Ovary (tissue), 3 donors: ENCODE data around the gene PIGH.

Experiments
- EP300 ChIP-seq: sonication (generic); formaldehyde crosslinking; IDR thresholded peaks from one replicate; pipeline ENCODE4 v1.6.1; 2017; ENCODE audit warnings: antibody characterized with exemption
- POLR2A ChIP-seq: fragments of 450-650 bp; IDR thresholded peaks from one replicate; pipeline ENCODE4 v1.6.1; 2017; ENCODE audit warnings: antibody characterized with exemption, mild to moderate bottlenecking, moderate library complexity
- TF ChIP-seq, protein P1 (sequence below), 3 donors: fragments of 450-650 bp in 2 of 3; fragments of 200-600 bp in 1 of 3; IDR thresholded peaks; one replicate each; pipeline versions ENCODE4 v1.5.1 to v1.8.0; 2016 to 2022; ENCODE audit warnings: antibody characterized with exemption in 3 of 3, mild to moderate bottlenecking in 1 of 3
- donor health status: DM: no; HTN: no; CAD: no.

DNA sequence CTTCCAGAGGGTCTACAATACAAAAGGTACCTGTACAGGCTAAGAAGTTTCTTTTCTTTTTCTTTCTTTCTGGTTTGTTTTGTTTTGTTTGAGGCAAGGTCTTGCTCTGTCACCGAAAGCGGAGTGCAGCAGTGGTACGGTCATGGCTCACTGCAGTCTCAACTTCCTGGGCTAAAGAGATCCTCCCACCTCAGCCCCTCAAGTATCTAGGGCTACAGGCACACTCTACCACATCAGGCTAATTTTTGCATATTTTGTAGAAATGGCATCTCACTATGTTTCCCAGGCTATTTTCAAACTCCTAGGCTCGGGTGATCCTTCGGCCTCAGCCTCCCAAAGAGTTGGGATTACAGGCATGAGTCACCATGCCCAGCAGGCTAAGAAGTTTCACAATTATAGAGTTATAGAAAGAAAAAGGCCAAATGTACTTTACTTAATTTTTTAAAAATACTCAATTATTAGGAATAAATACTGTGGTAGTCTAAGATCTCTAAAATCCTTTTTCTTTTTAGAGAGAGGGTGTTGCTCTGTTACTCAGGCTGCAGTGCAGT lies 3.0 kb upstream of the PIGH start:
- TF ChIP-seq, protein P1, sequence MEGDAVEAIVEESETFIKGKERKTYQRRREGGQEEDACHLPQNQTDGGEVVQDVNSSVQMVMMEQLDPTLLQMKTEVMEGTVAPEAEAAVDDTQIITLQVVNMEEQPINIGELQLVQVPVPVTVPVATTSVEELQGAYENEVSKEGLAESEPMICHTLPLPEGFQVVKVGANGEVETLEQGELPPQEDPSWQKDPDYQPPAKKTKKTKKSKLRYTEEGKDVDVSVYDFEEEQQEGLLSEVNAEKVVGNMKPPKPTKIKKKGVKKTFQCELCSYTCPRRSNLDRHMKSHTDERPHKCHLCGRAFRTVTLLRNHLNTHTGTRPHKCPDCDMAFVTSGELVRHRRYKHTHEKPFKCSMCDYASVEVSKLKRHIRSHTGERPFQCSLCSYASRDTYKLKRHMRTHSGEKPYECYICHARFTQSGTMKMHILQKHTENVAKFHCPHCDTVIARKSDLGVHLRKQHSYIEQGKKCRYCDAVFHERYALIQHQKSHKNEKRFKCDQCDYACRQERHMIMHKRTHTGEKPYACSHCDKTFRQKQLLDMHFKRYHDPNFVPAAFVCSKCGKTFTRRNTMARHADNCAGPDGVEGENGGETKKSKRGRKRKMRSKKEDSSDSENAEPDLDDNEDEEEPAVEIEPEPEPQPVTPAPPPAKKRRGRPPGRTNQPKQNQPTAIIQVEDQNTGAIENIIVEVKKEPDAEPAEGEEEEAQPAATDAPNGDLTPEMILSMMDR (IDR thresholded peaks at IDR 0.05) = no peak
- TF ChIP-seq EP300 (no peak), POLR2A (no peak)
